Heart left ventricle (tissue), 13 donors: Measurements from ENCODE around the gene COBL.

Experiments used
- CTCF ChIP-seq, 12 donors: fragments of 200-600 bp; sonication (generic) in 4 of 12; IDR thresholded peaks; one replicate each; pipeline versions ENCODE4 v1.5.0 to v1.8.0; 2018 to 2022; ENCODE audit warnings: antibody characterized with exemption in 12 of 12, mild to moderate bottlenecking in 5 of 12
- POLR2A ChIP-seq, 2 donors: fragments of 450-650 bp; IDR thresholded peaks; one replicate each; pipeline ENCODE4 v1.6.1; 2017; ENCODE audit warnings: antibody characterized with exemption in 2 of 2, mild to moderate bottlenecking in 2 of 2, moderate library complexity in 2 of 2
- donor health status: ischemic (EF 13 %, LVEDD 7.1; RV severe dilation, severe dysfunction).
- donor health status: DM: no; HTN: yes; CAD: no.
- donor health status: DM: no; HTN: no; CAD: no.
- donor health status: ischemic (EF 25% LVEDD 6.9; RV normal size, moderate dysfunction).
- donor health status: ischemic (EF 25% LVEDD 5.7; RV mildly dilated, moderate dysfunction).
- donor health status: ischemic (EF 35%, LVEDD 5.7; RV mildly dilated, moderate dysfunction).
- donor health status: nonischemic (EF 11% LVEDD 7.7; RV severe dilation, severe dysfunction).
- donor health status: DM: yes; HTN: yes; CAD: no.
- donor health status: PGD.
- donor health status: ischemic (EF 29% LVEDD 5.4; RV normal size, mild dysfunction).
- donor health status: nonischemic (EF 23%, LVEDD 6.1; RV moderate dilation, normal function).

DNA sequence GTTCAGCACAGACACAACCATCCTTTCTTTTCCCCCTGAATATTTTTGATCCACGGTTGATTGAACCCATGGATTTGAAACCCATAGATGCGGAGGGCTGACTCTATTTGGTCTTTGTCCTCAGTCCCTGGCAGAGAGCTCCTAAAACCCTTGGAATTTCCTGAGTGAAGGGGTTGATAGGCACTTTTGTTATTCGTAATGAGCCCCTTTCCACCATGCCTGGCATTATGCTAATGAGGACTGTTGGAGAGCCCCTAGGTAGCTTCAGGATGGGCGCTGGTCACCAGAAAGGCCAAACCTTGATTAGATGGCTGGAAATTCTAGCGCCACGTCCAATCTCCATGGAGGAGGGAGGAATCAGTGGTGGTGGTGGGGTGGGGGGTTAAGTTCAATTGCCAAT is 328.1 kb downstream of the COBL start:
- TF ChIP-seq POLR2A (IDR thresholded peaks at IDR 0.05) (no peak), CTCF (IDR thresholded peaks at IDR 0.05) (no peak)
